K562 (cell line): ENCODE results near the gene DENND2A. TPM values are rescaled to one million over a fixed set of nuclear protein-coding genes. Genes with fewer than 3 reads are reported as not detected.

ENCODE experiments used
- ATF2 ChIP-seq: sonication (generic); formaldehyde crosslinking; IDR thresholded peaks from 2 replicates; pipeline ENCODE4 v1.8.1; 2022; ENCODE audit warnings: missing genetic modification reagents
- ATF3 ChIP-seq, 2 experiments: fragments of 450-650 bp in 1 of 2; sonication (generic) in 1 of 2; formaldehyde crosslinking in 1 of 2; IDR thresholded peaks in 1 of 2; conservative IDR thresholded peaks in 1 of 2; 2 replicates each; pipeline versions ENCODE4 v1.6.1 to v1.8.1; 2016 to 2023; ENCODE audit warnings: mild to moderate bottlenecking in 2 of 2, moderate library complexity in 2 of 2, inconsistent platforms in 1 of 2, missing genetic modification reagents in 1 of 2
- BACH1 ChIP-seq: fragments of 200-800 bp; sonication (Bioruptor generic); IDR thresholded peaks from 2 replicates; pipeline ENCODE4 v1.6.1; 2016; ENCODE audit warnings: missing genetic modification characterization, missing compliant biosample characterization
- CHCHD3 ChIP-seq: fragments of 250-450 bp; sonication (Bioruptor Pico); IDR thresholded peaks from 2 replicates; pipeline ENCODE4 v2.1.2; 2022; ENCODE audit warnings: mild to moderate bottlenecking
- CREM ChIP-seq: IDR thresholded peaks from 2 replicates; pipeline ENCODE4 v1.6.1; 2014; ENCODE audit warnings: antibody characterized with exemption, low read depth
- DNMT1 ChIP-seq: fragments of 450-650 bp; IDR thresholded peaks from 2 replicates; pipeline ENCODE4 v1.6.1; 2016; ENCODE audit warnings: antibody characterized with exemption, mild to moderate bottlenecking
- ETV1 ChIP-seq: fragments of 450-650 bp; conservative IDR thresholded peaks from 2 replicates; pipeline ENCODE4 v1.6.1; 2016; ENCODE audit warnings: missing genetic modification characterization, control low read depth, low read depth, missing compliant biosample characterization
- FOXA1 ChIP-seq: fragments of 450-650 bp; IDR thresholded peaks from 2 replicates; pipeline ENCODE4 v1.6.1; 2016; ENCODE audit warnings: mild to moderate bottlenecking, borderline replicate concordance
- HNRNPUL1 ChIP-seq: fragments of 200-400 bp; formaldehyde crosslinking; IDR thresholded peaks from 2 replicates; pipeline ENCODE4 v1.6.1; 2017; ENCODE audit warnings: low read length
- IRF2 ChIP-seq: sonication (generic); formaldehyde crosslinking; IDR thresholded peaks from 2 replicates; pipeline ENCODE4 v1.8.1; 2022; ENCODE audit warnings: mild to moderate bottlenecking, missing genetic modification reagents
- MAFF ChIP-seq: IDR thresholded peaks from 2 replicates; pipeline ENCODE4 v1.6.1; 2012; ENCODE audit warnings: low read length, improper control_type of control experiment
- NR3C1 ChIP-seq: sonication (generic); formaldehyde crosslinking; IDR thresholded peaks from 2 replicates; pipeline ENCODE4 v1.8.1; 2022; ENCODE audit warnings: missing genetic modification reagents
- POLR2B ChIP-seq: fragments of 450-650 bp; IDR thresholded peaks from 2 replicates; pipeline ENCODE4 v1.6.1; 2018; ENCODE audit warnings: low read depth; ENCODE audit not compliant: partially characterized antibody
- RBFOX2 ChIP-seq: fragments of 200-400 bp; formaldehyde crosslinking; IDR thresholded peaks from 2 replicates; pipeline ENCODE4 v1.6.1; 2017; ENCODE audit warnings: low read depth, mild to moderate bottlenecking, low read length, moderate library complexity
- ZBTB9 ChIP-seq: fragments of 450-650 bp; formaldehyde crosslinking; IDR thresholded peaks from 2 replicates; pipeline ENCODE4 v1.4.0; 2020; ENCODE audit warnings: mild to moderate bottlenecking, moderate library complexity
- ZFX ChIP-seq: sonication (generic); formaldehyde crosslinking; IDR thresholded peaks from 2 replicates; pipeline ENCODE4 v1.8.0; 2022; ENCODE audit warnings: mild to moderate bottlenecking, missing genetic modification reagents, moderate library complexity
- ZNF140 ChIP-seq: fragments of 250-450 bp; sonication (Bioruptor Pico); IDR thresholded peaks from 2 replicates; pipeline ENCODE4 v1.8.0; 2021; ENCODE audit warnings: moderate library complexity, mild to moderate bottlenecking, inconsistent platforms
- ZNF175 ChIP-seq: fragments of 200-800 bp; sonication (Bioruptor generic); IDR thresholded peaks from 2 replicates; pipeline ENCODE4 v1.6.1; 2016; ENCODE audit warnings: low read depth, mild to moderate bottlenecking, missing genetic modification characterization, missing compliant biosample characterization
- polyA plus RNA-seq, 8 experiments: library from polyadenylated mRNA; depleted of rRNA in 4 of 8; stranded (reverse) in 5 of 8; unstranded in 3 of 8; fragments of >200 nt; fragmentation: Nextera tagmentation in 2 of 8; fragmentation: Illumina TruSeq in 1 of 8; extraction: Ambion mirVana in 2 of 8; extraction: Trizol in 1 of 8; gene quantifications; 2 replicates each; pipeline versions ENCODE4 v1.2.1 to v1.2.3, GENCODE V29; 2011 to 2014; ENCODE audit warnings: inconsistent platforms in 1 of 8, missing spikeins in 1 of 8
- total RNA-seq, 7 experiments: library from RNA; depleted of rRNA in 6 of 7; stranded (reverse); fragments of >200 nt in 6 of 7; fragmentation: Illumina TruSeq in 2 of 7; extraction: Trizol in 2 of 7; gene quantifications; 2 replicates each; pipeline versions ENCODE4 v1.2.1 to v1.2.3, GENCODE V29; 2011 to 2021; ENCODE audit warnings: low replicate concordance in 1 of 7
- TF ChIP-seq, protein P1 (sequence below): fragments of 250-450 bp; sonication (Bioruptor Pico); IDR thresholded peaks from 2 replicates; pipeline ENCODE4 v1.8.0; 2021; ENCODE audit warnings: borderline replicate concordance, mild to moderate bottlenecking, moderate library complexity; ENCODE audit not compliant: poor library complexity, severe bottlenecking
- TF ChIP-seq, protein P2 (sequence below): fragments of 250-450 bp; sonication (Bioruptor Pico); IDR thresholded peaks from 2 replicates; pipeline ENCODE4 v1.9.0; 2021; ENCODE audit warnings: mild to moderate bottlenecking, inconsistent platforms

The DENND2A gene
- total and polyA plus RNA-seq, 9 of the 15 experiments (the other 6 are each of a cell fraction or from before 2014, with no cell fraction given) = not detected

GRCh38 chr7:140478246-140479061, 162.2 kb downstream of the DENND2A start (continued):
- TF ChIP-seq RBFOX2 (no peak), ETV1 (tag) (peak; percentile 18; the same call in 1 of the 2 replicates), HNRNPUL1 (no peak), ZNF140 (no peak), MAFF (no peak), ZBTB9 (no peak), IRF2 (CRISPR knock-in tag) (no peak), BACH1 (no peak), NR3C1 (CRISPR knock-in tag) (peak; percentile 83), ATF3 (IDR thresholded peaks at IDR 0.05) (no peak), ATF3 (CRISPR knock-in tag; conservative IDR thresholded peaks at IDR 0.05) (no peak; the same call in 1 of the 2 replicates), ZFX (CRISPR knock-in tag) (peak; percentile 96), POLR2B (no peak), ATF2 (CRISPR knock-in tag) (no peak), DNMT1 (no peak), FOXA1 (no peak), CREM (peak; percentile 24; the same call in 1 of the 2 replicates), CHCHD3 (CRISPR knock-in tag) (no peak), ZNF175 (no peak)
- TF ChIP-seq, protein P1, sequence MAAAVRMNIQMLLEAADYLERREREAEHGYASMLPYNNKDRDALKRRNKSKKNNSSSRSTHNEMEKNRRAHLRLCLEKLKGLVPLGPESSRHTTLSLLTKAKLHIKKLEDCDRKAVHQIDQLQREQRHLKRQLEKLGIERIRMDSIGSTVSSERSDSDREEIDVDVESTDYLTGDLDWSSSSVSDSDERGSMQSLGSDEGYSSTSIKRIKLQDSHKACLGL (CRISPR knock-in tag) = no peak
- TF ChIP-seq, protein P2, sequence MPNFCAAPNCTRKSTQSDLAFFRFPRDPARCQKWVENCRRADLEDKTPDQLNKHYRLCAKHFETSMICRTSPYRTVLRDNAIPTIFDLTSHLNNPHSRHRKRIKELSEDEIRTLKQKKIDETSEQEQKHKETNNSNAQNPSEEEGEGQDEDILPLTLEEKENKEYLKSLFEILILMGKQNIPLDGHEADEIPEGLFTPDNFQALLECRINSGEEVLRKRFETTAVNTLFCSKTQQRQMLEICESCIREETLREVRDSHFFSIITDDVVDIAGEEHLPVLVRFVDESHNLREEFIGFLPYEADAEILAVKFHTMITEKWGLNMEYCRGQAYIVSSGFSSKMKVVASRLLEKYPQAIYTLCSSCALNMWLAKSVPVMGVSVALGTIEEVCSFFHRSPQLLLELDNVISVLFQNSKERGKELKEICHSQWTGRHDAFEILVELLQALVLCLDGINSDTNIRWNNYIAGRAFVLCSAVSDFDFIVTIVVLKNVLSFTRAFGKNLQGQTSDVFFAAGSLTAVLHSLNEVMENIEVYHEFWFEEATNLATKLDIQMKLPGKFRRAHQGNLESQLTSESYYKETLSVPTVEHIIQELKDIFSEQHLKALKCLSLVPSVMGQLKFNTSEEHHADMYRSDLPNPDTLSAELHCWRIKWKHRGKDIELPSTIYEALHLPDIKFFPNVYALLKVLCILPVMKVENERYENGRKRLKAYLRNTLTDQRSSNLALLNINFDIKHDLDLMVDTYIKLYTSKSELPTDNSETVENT = peak; percentile 72; the same call in 1 of the 2 replicates
